ENCODE data around the gene SRSF12. TPM values are rescaled to one million over a fixed set of nuclear protein-coding genes. Genes with fewer than 3 reads are reported as not detected.

SRSF12 gene
- total RNA-seq, 4 donors from 2014 or later, result 0.15 to 0.36 TPM; not detected in 2

DNA sequence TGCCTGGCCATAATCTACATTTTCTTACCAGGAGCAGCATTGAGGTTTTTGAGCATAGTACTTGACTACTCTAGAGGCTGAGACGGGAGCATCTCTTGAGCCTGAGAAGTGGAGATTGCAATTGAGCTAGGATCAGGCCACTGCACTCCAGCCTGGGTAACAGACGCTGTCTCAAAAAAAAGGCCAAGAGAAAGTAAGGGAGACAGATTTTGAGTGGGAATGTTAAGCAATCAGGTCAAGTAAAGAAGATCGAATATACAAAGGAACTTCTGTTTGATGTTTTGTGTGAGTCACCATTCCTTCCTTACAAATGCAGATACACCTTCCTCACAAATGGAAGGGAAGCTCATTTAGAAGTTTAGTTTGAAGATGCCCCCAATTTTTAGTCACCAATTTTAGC, 32.9 kb downstream of the SRSF12 start:
- no peak for DNase-seq (ENCODE audit: low spot score in 2 of 2)
- Histone ChIP-seq H3K27ac (no peak overlapping the region), H3K27me3 (no peaks in the 10 kb centered on the region), H3K4me3 (no peak overlapping the region), H3K4me1 (peaks cover 29% of the 10 kb centered on the region), H3K9me3 (no peaks in the 10 kb centered on the region), H3K36me3 (peaks cover 29% of the 10 kb centered on the region)
- TF ChIP-seq CTCF (IDR thresholded peaks at IDR 0.05), result no peak
- TF ChIP-seq POLR2A (IDR thresholded peaks at IDR 0.05), result no peak
- no peak for TF ChIP-seq EP300 (IDR thresholded peaks at IDR 0.05)
- no peak for TF ChIP-seq POLR2AphosphoS5 (IDR thresholded peaks at IDR 0.05)
- WGBS, result 40% methylated on average over 3 of the region's 3 CpGs

DNA sequence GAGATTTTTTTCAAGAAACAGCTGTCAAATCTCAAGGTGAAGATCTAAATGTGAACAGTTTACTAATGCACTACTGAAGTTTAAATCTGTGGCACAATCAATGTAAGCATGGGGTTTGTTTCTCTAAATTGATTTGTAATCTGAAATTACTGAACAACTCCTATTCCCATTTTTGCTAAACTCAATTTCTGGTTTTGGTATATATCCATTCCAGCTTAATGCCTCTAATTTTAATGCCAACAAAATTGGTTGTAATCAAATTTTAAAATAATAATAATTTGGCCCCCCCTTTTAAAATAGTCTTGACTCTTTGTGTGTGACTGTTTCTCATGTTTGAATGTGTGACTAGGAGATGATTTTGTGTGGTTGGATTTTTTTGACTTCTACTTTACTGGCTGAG, 33.3 kb downstream of the SRSF12 start:
- H3K27ac ChIP-seq, result no peak overlapping the region
- TF ChIP-seq EP300 (IDR thresholded peaks at IDR 0.05) (no peak), POLR2AphosphoS5 (IDR thresholded peaks at IDR 0.05) (no peak), POLR2A (IDR thresholded peaks at IDR 0.05) (no peak)
- peaks cover 29% of the 10 kb centered on the region for H3K36me3 ChIP-seq

DNA sequence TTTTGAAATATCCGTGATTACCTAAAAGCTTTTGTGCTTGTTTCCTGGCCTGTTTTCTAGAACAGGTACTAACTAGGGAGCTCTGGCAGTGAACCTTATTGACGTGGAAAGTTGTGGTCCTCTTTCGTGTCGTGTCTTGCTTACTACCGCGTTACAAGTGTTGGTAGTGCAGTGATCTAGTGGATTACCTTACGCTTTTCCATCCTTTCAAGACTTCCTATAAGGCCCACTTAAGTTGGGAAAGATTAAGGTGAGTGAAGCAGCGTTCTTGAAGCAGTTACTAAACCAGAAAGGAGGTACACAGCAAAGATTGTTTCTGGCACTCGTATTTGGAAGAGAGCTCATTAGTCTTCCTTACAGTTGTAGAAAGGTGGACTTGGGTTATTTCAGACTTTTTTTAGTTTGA, 35.4 kb downstream of the SRSF12 start:
- Histone ChIP-seq H3K27me3 (no peaks in the 10 kb centered on the region), H3K9me3 (no peaks in the 10 kb centered on the region), H3K36me3 (peaks cover 29% of the 10 kb centered on the region), H3K4me3 (peak overlapping the region; percentile 71), H3K27ac (peak overlapping the region; percentile 96), H3K4me1 (peaks cover 31% of the 10 kb centered on the region)
- TF ChIP-seq CTCF (IDR thresholded peaks at IDR 0.05), result no peak
- no peak for TF ChIP-seq EP300 (IDR thresholded peaks at IDR 0.05)
- no peak for TF ChIP-seq POLR2AphosphoS5 (IDR thresholded peaks at IDR 0.05)
- no peak for TF ChIP-seq POLR2A (IDR thresholded peaks at IDR 0.05)
- WGBS, result 0% methylated on average over 9 of the region's 9 CpGs
- no peak for DNase-seq (ENCODE audit: low spot score in 2 of 2)

More for the DNA sequence above, 33.3 kb downstream of the SRSF12 start:
- DNase-seq (ENCODE audit: low spot score in 2 of 2), result no peak
- Histone ChIP-seq H3K4me3 (peak overlapping the region; percentile 71), H3K9me3 (no peaks in the 10 kb centered on the region), H3K4me1 (peaks cover 29% of the 10 kb centered on the region), H3K27me3 (no peaks in the 10 kb centered on the region)

DNA sequence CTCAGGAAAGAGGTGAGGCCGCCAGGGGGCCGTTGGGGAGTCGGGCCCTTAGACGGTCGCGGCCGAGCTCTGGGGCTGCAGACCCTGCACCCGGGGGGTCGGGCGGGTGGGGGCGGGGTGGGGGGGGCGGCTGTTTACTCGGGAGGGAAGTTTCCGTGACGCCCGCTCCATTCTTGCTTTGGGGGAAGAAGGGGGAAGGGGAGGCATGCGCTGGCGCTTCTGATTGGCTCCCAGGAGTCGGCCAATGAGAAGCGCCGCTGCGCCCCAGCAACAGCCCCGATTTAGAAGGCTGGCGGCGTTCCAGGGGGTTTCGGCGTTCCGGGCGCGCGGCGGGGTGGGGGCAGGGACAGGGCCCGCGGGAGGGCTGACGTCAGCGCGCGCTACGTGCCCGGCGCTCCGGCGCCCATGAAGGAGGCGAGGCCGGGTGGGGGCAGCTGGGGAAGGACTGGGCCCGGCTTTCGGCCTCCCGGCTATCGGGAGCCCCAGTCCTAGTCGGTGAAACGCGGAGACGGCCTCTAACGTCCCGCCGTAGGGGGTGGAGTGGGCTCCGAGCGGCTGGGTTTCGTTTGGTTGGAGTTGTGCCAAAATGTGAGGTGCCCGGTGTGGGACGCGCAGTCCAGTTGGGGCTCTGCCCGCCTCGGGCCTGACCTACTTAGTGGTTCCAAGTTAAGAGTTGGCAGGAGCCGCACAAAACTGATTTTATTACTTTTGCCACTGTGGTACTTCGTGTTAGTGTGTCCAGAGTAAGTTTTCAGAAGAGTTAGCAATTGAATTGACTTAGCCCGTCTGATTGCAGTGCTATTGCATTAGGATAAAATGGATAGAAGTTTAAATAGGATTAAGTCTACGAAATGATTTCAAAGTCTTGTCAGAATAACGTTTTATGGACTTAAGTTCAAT, 36.2 kb downstream of the SRSF12 start:
- peaks cover 31% of the 10 kb centered on the region for H3K4me1 ChIP-seq

DNA sequence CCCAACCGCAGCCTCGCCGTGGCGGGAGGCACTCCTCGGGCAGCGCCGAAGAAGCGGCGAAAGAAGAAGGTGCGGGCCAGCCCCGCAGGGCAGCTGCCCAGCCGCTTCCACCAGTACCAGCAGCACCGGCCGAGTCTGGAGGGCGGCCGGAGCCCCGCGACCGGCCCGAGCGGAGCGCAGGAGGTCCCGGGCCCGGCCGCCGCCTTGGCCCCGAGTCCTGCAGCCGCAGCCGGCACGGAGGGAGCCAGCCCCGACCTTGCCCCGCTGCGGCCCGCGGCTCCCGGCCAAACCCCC, 36.8 kb downstream of the SRSF12 start:
- peaks cover 29% of the 10 kb centered on the region for H3K36me3 ChIP-seq
- TF ChIP-seq EP300 (IDR thresholded peaks at IDR 0.05) (no peak), POLR2A (IDR thresholded peaks at IDR 0.05) (no peak), POLR2AphosphoS5 (IDR thresholded peaks at IDR 0.05) (no peak), CTCF (IDR thresholded peaks at IDR 0.05) (no peak)
- no peak for DNase-seq (ENCODE audit: low spot score in 2 of 2)
- no peaks in the 10 kb centered on the region for H3K9me3 ChIP-seq
- WGBS, result 0% methylated on average over 9 of the region's 36 CpGs
- H3K4me1 ChIP-seq, result peaks cover 31% of the 10 kb centered on the region
- peak overlapping the region; percentile 96 for H3K27ac ChIP-seq
- H3K27me3 ChIP-seq, result no peaks in the 10 kb centered on the region
- peak overlapping the region; percentile 71 for H3K4me3 ChIP-seq

More for the DNA sequence above, 36.2 kb downstream of the SRSF12 start:
- Histone ChIP-seq H3K36me3 (peaks cover 29% of the 10 kb centered on the region), H3K27ac (peak overlapping the region; percentile 96), H3K9me3 (no peaks in the 10 kb centered on the region), H3K27me3 (no peaks in the 10 kb centered on the region), H3K4me3 (peak overlapping the region; percentile 71)
- WGBS, result under 1% methylated on average over 34 of the region's 69 CpGs
- TF ChIP-seq POLR2AphosphoS5 (IDR thresholded peaks at IDR 0.05) (peak; percentile 28 to 94 (median 67)), POLR2A (IDR thresholded peaks at IDR 0.05) (peak; percentile 71 to 81), EP300 (IDR thresholded peaks at IDR 0.05) (no peak), CTCF (IDR thresholded peaks at IDR 0.05) (peak in 1 of 2 donors; percentile 19)
- peak; percentile 99 for DNase-seq (ENCODE audit: low spot score in 2 of 2)

All from suprapubic skin (tissue), 4 donors.